ENCODE data around the gene SPP2.

SPP2 gene

GRCh38 chr2:234033885-234034284 is 16.6 kb upstream of the SPP2 start:
- Histone ChIP-seq H3K36me3 (ENCODE audit: control insufficient read depth in 2 of 2, insufficient read depth in 2 of 2, low read length in 2 of 2) (no peaks in the 10 kb centered on the region), H3K9me3 (ENCODE audit: control insufficient read depth in 2 of 2, low read length in 2 of 2) (peaks cover 0 to 3% of the 10 kb centered on the region in 2 donors), H3K4me1 (ENCODE audit: control insufficient read depth in 2 of 2, insufficient read depth in 2 of 2, low read length in 2 of 2) (no peaks in the 10 kb centered on the region), H3K27ac (ENCODE audit: low read depth in 2 of 2, low read length in 2 of 2) (no peak overlapping the region), H3K9ac (ENCODE audit: low read depth in 1 of 2, low read length in 2 of 2) (no peak overlapping the region), H3K4me3 (ENCODE audit: low read length in 2 of 2) (no peak overlapping the region), H3K27me3 (ENCODE audit: control insufficient read depth in 2 of 2, insufficient read depth in 2 of 2, low read length in 2 of 2) (no peaks in the 10 kb centered on the region)

- no peak overlapping the region for H3K27ac ChIP-seq (ENCODE audit: low read depth in 2 of 2, low read length in 2 of 2)
- H3K9ac ChIP-seq (ENCODE audit: low read depth in 1 of 2, low read length in 2 of 2) = no peak overlapping the region
- H3K36me3 ChIP-seq (ENCODE audit: control insufficient read depth in 2 of 2, insufficient read depth in 2 of 2, low read length in 2 of 2) = no peaks in the 10 kb centered on the region
- H3K27me3 ChIP-seq (ENCODE audit: control insufficient read depth in 2 of 2, insufficient read depth in 2 of 2, low read length in 2 of 2) = no peaks in the 10 kb centered on the region
- no peak overlapping the region for H3K4me3 ChIP-seq (ENCODE audit: low read length in 2 of 2)
- no peaks in the 10 kb centered on the region for H3K4me1 ChIP-seq (ENCODE audit: control insufficient read depth in 2 of 2, insufficient read depth in 2 of 2, low read length in 2 of 2)
- H3K9me3 ChIP-seq (ENCODE audit: control insufficient read depth in 2 of 2, low read length in 2 of 2) = peaks cover 0 to 3% of the 10 kb centered on the region in 2 donors
These were observed 12.3 kb upstream of the SPP2 start for GRCh38 chr2:234038076-234038802.

DNA sequence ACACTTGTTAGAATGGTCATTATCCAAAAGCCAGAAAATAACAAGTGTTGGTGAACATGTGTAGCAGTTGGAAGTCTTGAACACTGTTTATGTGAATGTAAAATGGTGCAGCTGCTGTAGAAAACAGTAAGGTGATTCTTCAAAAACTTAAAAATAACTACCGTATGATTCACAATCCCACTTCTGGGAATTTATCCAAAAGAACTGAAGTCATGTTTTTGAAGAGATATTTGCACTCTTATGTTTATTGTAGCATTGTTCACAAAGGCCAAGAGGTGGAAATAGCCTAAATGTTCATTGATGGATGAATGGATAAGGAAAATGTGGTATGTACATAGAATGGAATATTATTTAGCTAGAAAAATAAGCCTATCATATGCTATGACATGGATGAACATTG is 6.3 kb upstream of the SPP2 start:
- no peaks in the 10 kb centered on the region for H3K4me1 ChIP-seq (ENCODE audit: control insufficient read depth in 2 of 2, insufficient read depth in 2 of 2, low read length in 2 of 2)
- H3K36me3 ChIP-seq (ENCODE audit: control insufficient read depth in 2 of 2, insufficient read depth in 2 of 2, low read length in 2 of 2) = no peaks in the 10 kb centered on the region
- no peaks in the 10 kb centered on the region for H3K9me3 ChIP-seq (ENCODE audit: control insufficient read depth in 2 of 2, low read length in 2 of 2)
- no peaks in the 10 kb centered on the region for H3K27me3 ChIP-seq (ENCODE audit: control insufficient read depth in 2 of 2, insufficient read depth in 2 of 2, low read length in 2 of 2)
- no peak overlapping the region for H3K4me3 ChIP-seq (ENCODE audit: low read length in 2 of 2)
- no peak overlapping the region for H3K9ac ChIP-seq (ENCODE audit: low read depth in 1 of 2, low read length in 2 of 2)
- H3K27ac ChIP-seq (ENCODE audit: low read depth in 2 of 2, low read length in 2 of 2) = no peak overlapping the region

- Histone ChIP-seq H3K4me3 (ENCODE audit: low read length in 2 of 2) (no peak overlapping the region), H3K9me3 (ENCODE audit: control insufficient read depth in 2 of 2, low read length in 2 of 2) (no peaks in the 10 kb centered on the region), H3K36me3 (ENCODE audit: control insufficient read depth in 2 of 2, insufficient read depth in 2 of 2, low read length in 2 of 2) (no peaks in the 10 kb centered on the region), H3K9ac (ENCODE audit: low read depth in 1 of 2, low read length in 2 of 2) (no peak overlapping the region), H3K27me3 (ENCODE audit: control insufficient read depth in 2 of 2, insufficient read depth in 2 of 2, low read length in 2 of 2) (no peaks in the 10 kb centered on the region), H3K27ac (ENCODE audit: low read depth in 2 of 2, low read length in 2 of 2) (no peak overlapping the region), H3K4me1 (ENCODE audit: control insufficient read depth in 2 of 2, insufficient read depth in 2 of 2, low read length in 2 of 2) (no peaks in the 10 kb centered on the region)
These were observed 4.0 kb upstream of the SPP2 start for GRCh38 chr2:234046521-234046920.

- H3K4me3 ChIP-seq (ENCODE audit: low read length in 2 of 2) = no peak overlapping the region
- no peak overlapping the region for H3K27ac ChIP-seq (ENCODE audit: low read depth in 2 of 2, low read length in 2 of 2)
- no peaks in the 10 kb centered on the region for H3K9me3 ChIP-seq (ENCODE audit: control insufficient read depth in 2 of 2, low read length in 2 of 2)
- no peak overlapping the region for H3K9ac ChIP-seq (ENCODE audit: low read depth in 1 of 2, low read length in 2 of 2)
- no peaks in the 10 kb centered on the region for H3K4me1 ChIP-seq (ENCODE audit: control insufficient read depth in 2 of 2, insufficient read depth in 2 of 2, low read length in 2 of 2)
- no peaks in the 10 kb centered on the region for H3K27me3 ChIP-seq (ENCODE audit: control insufficient read depth in 2 of 2, insufficient read depth in 2 of 2, low read length in 2 of 2)
- H3K36me3 ChIP-seq (ENCODE audit: control insufficient read depth in 2 of 2, insufficient read depth in 2 of 2, low read length in 2 of 2) = no peaks in the 10 kb centered on the region
These were observed 3.1 kb upstream of the SPP2 start for GRCh38 chr2:234047361-234047760.

- H3K9me3 ChIP-seq (ENCODE audit: control insufficient read depth in 2 of 2, low read length in 2 of 2) = no peaks in the 10 kb centered on the region
- H3K36me3 ChIP-seq (ENCODE audit: control insufficient read depth in 2 of 2, insufficient read depth in 2 of 2, low read length in 2 of 2) = no peaks in the 10 kb centered on the region
- H3K4me1 ChIP-seq (ENCODE audit: control insufficient read depth in 2 of 2, insufficient read depth in 2 of 2, low read length in 2 of 2) = no peaks in the 10 kb centered on the region
- H3K27ac ChIP-seq (ENCODE audit: low read depth in 2 of 2, low read length in 2 of 2) = no peak overlapping the region
- H3K9ac ChIP-seq (ENCODE audit: low read depth in 1 of 2, low read length in 2 of 2) = no peak overlapping the region
- H3K27me3 ChIP-seq (ENCODE audit: control insufficient read depth in 2 of 2, insufficient read depth in 2 of 2, low read length in 2 of 2) = no peaks in the 10 kb centered on the region
- no peak overlapping the region for H3K4me3 ChIP-seq (ENCODE audit: low read length in 2 of 2)
These were observed 2.5 kb upstream of the SPP2 start for GRCh38 chr2:234048049-234048448.

GRCh38 chr2:234051374-234052070 is 1.0 kb downstream of the SPP2 start:
- no peaks in the 10 kb centered on the region for H3K27me3 ChIP-seq (ENCODE audit: control insufficient read depth in 2 of 2, insufficient read depth in 2 of 2, low read length in 2 of 2)
- no peaks in the 10 kb centered on the region for H3K36me3 ChIP-seq (ENCODE audit: control insufficient read depth in 2 of 2, insufficient read depth in 2 of 2, low read length in 2 of 2)
- H3K9me3 ChIP-seq (ENCODE audit: control insufficient read depth in 2 of 2, low read length in 2 of 2) = no peaks in the 10 kb centered on the region
- H3K4me1 ChIP-seq (ENCODE audit: control insufficient read depth in 2 of 2, insufficient read depth in 2 of 2, low read length in 2 of 2) = no peaks in the 10 kb centered on the region
- H3K4me3 ChIP-seq (ENCODE audit: low read length in 2 of 2) = no peak overlapping the region
- no peak overlapping the region for H3K9ac ChIP-seq (ENCODE audit: low read depth in 1 of 2, low read length in 2 of 2)
- H3K27ac ChIP-seq (ENCODE audit: low read depth in 2 of 2, low read length in 2 of 2) = no peak overlapping the region

GRCh38 chr2:234058881-234059280 is 8.4 kb downstream of the SPP2 start:
- Histone ChIP-seq H3K27ac (ENCODE audit: low read depth in 2 of 2, low read length in 2 of 2) (no peak overlapping the region), H3K9ac (ENCODE audit: low read depth in 1 of 2, low read length in 2 of 2) (no peak overlapping the region), H3K4me1 (ENCODE audit: control insufficient read depth in 2 of 2, insufficient read depth in 2 of 2, low read length in 2 of 2) (no peaks in the 10 kb centered on the region), H3K9me3 (ENCODE audit: control insufficient read depth in 2 of 2, low read length in 2 of 2) (no peaks in the 10 kb centered on the region), H3K36me3 (ENCODE audit: control insufficient read depth in 2 of 2, insufficient read depth in 2 of 2, low read length in 2 of 2) (no peaks in the 10 kb centered on the region), H3K4me3 (ENCODE audit: low read length in 2 of 2) (no peak overlapping the region), H3K27me3 (ENCODE audit: control insufficient read depth in 2 of 2, insufficient read depth in 2 of 2, low read length in 2 of 2) (peaks cover 0 to 5% of the 10 kb centered on the region in 2 donors)

DNA sequence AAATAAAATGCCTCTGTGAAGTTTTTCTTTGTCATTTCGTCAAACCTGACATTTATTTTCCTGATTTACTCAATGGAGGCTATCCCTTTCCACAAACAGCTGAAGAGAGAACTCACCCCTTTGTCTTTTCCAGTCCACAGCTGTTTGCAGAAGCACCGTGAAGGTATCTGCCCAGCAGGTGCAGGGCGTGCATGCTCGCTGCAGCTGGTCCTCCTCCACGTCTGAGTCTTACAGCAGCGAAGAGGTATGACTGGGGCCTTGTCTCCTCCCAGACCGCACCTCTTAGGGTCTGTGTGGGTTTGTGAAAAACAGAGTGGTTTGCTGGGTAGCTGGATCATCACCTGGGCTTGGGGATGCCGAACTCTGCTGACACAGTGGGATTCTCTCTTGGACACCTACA is 9.7 kb downstream of the SPP2 start:
- no peak overlapping the region for H3K27ac ChIP-seq (ENCODE audit: low read depth in 2 of 2, low read length in 2 of 2)
- H3K4me1 ChIP-seq (ENCODE audit: control insufficient read depth in 2 of 2, insufficient read depth in 2 of 2, low read length in 2 of 2) = no peaks in the 10 kb centered on the region
- H3K27me3 ChIP-seq (ENCODE audit: control insufficient read depth in 2 of 2, insufficient read depth in 2 of 2, low read length in 2 of 2) = peaks cover 0 to 5% of the 10 kb centered on the region in 2 donors
- no peaks in the 10 kb centered on the region for H3K36me3 ChIP-seq (ENCODE audit: control insufficient read depth in 2 of 2, insufficient read depth in 2 of 2, low read length in 2 of 2)
- no peaks in the 10 kb centered on the region for H3K9me3 ChIP-seq (ENCODE audit: control insufficient read depth in 2 of 2, low read length in 2 of 2)
- no peak overlapping the region for H3K4me3 ChIP-seq (ENCODE audit: low read length in 2 of 2)
- H3K9ac ChIP-seq (ENCODE audit: low read depth in 1 of 2, low read length in 2 of 2) = no peak overlapping the region

DNA sequence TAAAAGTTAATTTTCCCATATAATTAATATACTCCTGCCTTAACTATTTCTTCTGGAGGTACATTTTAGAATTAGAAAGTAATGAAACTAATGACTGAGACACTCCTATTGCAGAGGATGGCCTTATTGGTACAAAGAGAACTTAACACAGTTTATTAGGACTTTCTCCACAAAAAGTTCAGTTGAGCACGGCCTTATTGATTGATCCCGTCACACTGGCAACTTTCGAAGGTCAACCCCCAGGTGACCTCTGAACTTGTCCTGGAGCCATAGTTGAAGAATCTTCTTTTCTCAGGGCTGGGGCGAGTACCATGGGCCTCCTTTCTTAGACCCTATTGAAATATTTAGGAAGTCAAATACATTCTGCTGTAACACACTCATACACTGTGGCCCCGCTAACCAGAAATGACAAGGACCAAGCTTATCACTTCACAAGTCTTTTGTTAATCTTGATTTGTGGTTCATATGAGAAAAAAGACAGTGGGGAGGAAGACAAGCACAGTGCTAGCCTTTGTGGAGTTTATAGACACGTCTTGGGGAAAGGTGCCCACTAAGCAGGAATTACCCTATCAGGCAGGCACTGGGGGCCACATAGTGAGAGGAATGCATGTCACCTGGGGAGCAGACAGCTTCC is 11.2 kb downstream of the SPP2 start:
- Histone ChIP-seq H3K36me3 (ENCODE audit: control insufficient read depth in 2 of 2, insufficient read depth in 2 of 2, low read length in 2 of 2) (no peaks in the 10 kb centered on the region), H3K4me1 (ENCODE audit: control insufficient read depth in 2 of 2, insufficient read depth in 2 of 2, low read length in 2 of 2) (no peaks in the 10 kb centered on the region), H3K27me3 (ENCODE audit: control insufficient read depth in 2 of 2, insufficient read depth in 2 of 2, low read length in 2 of 2) (peaks cover 0 to 5% of the 10 kb centered on the region in 2 donors), H3K9ac (ENCODE audit: low read depth in 1 of 2, low read length in 2 of 2) (no peak overlapping the region), H3K27ac (ENCODE audit: low read depth in 2 of 2, low read length in 2 of 2) (no peak overlapping the region), H3K4me3 (ENCODE audit: low read length in 2 of 2) (no peak overlapping the region), H3K9me3 (ENCODE audit: control insufficient read depth in 2 of 2, low read length in 2 of 2) (no peaks in the 10 kb centered on the region)
